ENCODE data around the gene RNASEL. TPM values are rescaled to one million over a fixed set of nuclear protein-coding genes. Genes with fewer than 3 reads are reported as not detected.

Gene RNASEL
- total and polyA plus RNA-seq, 9 of the 15 experiments (the other 6 are each of a cell fraction or from before 2014, with no cell fraction given), result 4.3 to 11.1 (median 7.2) TPM

- TF ChIP-seq, protein P1, sequence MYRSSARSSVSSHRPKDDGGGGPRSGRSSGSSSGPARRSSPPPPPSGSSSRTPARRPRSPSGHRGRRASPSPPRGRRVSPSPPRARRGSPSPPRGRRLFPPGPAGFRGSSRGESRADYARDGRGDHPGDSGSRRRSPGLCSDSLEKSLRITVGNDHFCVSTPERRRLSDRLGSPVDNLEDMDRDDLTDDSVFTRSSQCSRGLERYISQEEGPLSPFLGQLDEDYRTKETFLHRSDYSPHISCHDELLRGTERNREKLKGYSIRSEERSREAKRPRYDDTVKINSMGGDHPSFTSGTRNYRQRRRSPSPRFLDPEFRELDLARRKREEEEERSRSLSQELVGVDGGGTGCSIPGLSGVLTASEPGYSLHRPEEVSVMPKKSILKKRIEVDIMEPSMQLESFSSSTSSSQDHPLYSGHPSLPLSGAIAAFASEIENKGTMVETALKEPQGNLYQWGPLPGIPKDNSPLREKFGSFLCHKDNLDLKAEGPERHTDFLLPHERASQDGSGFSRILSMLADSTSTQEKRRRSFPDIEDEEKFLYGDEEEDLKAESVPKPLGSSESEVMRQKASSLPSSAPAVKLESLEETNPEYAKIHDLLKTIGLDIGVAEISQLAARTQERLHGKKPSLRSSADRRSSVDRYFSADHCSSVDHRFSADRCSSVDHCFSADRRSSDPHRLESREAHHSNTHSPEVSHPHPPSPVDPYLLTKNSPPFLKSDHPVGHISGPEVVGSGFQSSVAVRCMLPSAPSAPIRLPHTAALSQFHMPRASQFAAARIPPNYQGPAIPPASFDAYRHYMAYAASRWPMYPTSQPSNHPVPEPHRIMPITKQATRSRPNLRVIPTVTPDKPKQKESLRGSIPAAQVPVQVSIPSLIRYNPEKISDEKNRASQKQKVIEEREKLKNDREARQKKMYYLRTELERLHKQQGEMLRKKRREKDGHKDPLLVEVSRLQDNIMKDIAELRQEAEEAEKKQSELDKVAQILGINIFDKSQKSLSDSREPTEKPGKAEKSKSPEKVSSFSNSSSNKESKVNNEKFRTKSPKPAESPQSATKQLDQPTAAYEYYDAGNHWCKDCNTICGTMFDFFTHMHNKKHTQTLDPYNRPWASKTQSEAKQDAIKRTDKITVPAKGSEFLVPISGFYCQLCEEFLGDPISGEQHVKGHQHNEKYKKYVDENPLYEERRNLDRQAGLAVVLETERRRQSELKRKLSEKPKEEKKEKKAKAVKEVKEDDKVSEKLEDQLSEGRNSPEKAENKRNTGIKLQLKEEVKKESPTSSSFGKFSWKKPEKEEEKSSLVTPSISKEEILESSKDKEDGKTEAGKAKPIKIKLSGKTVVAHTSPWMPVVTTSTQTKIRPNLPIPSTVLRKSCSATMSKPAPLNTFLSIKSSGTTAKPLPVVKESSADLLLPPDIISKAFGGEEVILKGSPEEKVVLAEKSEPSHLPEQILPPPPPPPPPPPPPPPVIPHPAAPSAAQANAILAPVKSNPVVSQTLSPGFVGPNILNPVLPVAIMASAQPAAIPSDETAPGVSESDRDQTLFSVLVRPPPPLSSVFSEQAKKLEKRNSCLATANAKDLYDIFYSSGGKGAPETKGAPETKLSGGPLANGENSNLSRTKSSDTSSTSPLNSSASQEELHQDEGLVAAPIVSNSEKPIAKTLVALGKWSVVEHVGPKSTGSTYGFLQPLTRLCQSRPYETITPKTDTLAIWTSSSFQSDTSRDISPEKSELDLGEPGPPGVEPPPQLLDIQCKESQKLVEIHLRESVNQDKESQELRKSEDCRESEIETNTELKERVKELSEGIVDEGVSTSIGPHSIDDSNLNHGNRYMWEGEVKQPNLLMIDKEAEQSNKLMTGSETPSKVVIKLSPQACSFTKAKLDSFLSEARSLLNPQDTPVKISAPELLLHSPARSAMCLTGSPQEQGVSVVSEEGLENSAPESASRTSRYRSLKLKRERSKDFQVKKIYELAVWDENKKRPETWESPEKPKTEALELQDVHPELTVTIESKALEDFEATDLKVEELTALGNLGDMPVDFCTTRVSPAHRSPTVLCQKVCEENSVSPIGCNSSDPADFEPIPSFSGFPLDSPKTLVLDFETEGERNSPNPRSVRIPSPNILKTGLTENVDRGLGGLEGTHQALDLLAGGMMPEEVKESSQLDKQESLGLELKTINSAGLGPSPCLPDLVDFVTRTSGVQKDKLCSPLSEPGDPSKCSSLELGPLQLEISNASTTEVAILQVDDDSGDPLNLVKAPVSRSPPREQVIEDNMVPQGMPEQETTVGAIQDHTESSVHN (IDR thresholded peaks at IDR 0.05; ENCODE audit: borderline replicate concordance in 1 of 2, low read depth in 1 of 2), result peak in 1 of 2 experiments; percentile 82; a peak in 2 of 4 replicates
- TF ChIP-seq TAF7 (tag; IDR thresholded peaks at IDR 0.05), result peak; percentile 71
- TF ChIP-seq BRF1 (IDR thresholded peaks at IDR 0.05; ENCODE audit: borderline replicate concordance, extremely low read depth, insufficient read length), result no peak
- no peak for TF ChIP-seq MCM3 (IDR thresholded peaks at IDR 0.05)
- TF ChIP-seq, protein P2, sequence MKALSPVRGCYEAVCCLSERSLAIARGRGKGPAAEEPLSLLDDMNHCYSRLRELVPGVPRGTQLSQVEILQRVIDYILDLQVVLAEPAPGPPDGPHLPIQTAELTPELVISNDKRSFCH (CRISPR knock-in tag; IDR thresholded peaks at IDR 0.05), result no peak
- TF ChIP-seq, protein P2 (tag; IDR thresholded peaks at IDR 0.05), result no peak
- TF ChIP-seq U2AF2 (optimal IDR thresholded peaks at IDR 0.05; ENCODE audit: low read depth, low read length), result no peak
- no peak for TF ChIP-seq HNRNPLL (IDR thresholded peaks at IDR 0.05; ENCODE audit: low read depth, low read length, poor library complexity, severe bottlenecking)
- no peak for TF ChIP-seq NFE2L1 (tag; IDR thresholded peaks at IDR 0.05; ENCODE audit: borderline replicate concordance, low read depth)
- 0 out of 2 replicates have a peak, but pooled peaks have one; percentile 50 for TF ChIP-seq DMBX1 (CRISPR knock-in tag; IDR thresholded peaks at IDR 0.05; ENCODE audit: borderline replicate concordance)
- no peak for TF ChIP-seq PPARD (CRISPR knock-in tag; IDR thresholded peaks at IDR 0.05)
- TF ChIP-seq CHD2 (IDR thresholded peaks at IDR 0.05; ENCODE audit: low read depth, low read length), result no peak
- no peak for TF ChIP-seq ZNF274 (IDR thresholded peaks at IDR 0.05; ENCODE audit: borderline replicate concordance, low read depth, low read length)
- TF ChIP-seq ZNF76 (CRISPR knock-in tag; IDR thresholded peaks at IDR 0.05; ENCODE audit: borderline replicate concordance), result 0 out of 2 replicates have a peak, but pooled peaks have one; percentile 74
- TF ChIP-seq ZNF766 (CRISPR knock-in tag; conservative IDR thresholded peaks at IDR 0.05), result peak; percentile 50; the same call in 1 of the 2 replicates
- TF ChIP-seq ATF7 (IDR thresholded peaks at IDR 0.05), result peak; percentile 69
- no peak for TF ChIP-seq PRMT5 (CRISPR knock-in tag; IDR thresholded peaks at IDR 0.05)
- no peak for TF ChIP-seq PHB2 (IDR thresholded peaks at IDR 0.05; ENCODE audit: low read depth)
These were observed at the start of gene RNASEL (continued) for GRCh38 chr1:182588500-182589396.

Measured in K562 (cell line).